ENCODE measurements around the gene TRIM9.

The TRIM9 gene

DNA sequence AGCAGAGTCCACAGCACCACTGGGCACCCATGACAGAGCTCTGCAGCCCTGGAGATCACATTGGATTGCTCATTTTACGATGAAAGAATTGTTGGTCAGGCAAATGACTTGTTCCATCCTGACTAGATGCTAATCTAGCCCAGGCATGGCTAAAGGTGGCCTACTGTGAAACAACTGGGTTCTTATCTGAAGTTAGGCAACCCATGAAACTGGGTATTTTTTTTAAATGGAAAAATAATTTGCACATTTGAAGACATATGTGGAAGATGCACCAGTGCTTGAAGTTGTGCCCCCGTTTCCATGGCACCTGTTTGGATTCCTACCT, 158.9 kb downstream of the TRIM9 start:
- no peak for DNase-seq (ENCODE audit: low read depth in 3 of 3)

DNA sequence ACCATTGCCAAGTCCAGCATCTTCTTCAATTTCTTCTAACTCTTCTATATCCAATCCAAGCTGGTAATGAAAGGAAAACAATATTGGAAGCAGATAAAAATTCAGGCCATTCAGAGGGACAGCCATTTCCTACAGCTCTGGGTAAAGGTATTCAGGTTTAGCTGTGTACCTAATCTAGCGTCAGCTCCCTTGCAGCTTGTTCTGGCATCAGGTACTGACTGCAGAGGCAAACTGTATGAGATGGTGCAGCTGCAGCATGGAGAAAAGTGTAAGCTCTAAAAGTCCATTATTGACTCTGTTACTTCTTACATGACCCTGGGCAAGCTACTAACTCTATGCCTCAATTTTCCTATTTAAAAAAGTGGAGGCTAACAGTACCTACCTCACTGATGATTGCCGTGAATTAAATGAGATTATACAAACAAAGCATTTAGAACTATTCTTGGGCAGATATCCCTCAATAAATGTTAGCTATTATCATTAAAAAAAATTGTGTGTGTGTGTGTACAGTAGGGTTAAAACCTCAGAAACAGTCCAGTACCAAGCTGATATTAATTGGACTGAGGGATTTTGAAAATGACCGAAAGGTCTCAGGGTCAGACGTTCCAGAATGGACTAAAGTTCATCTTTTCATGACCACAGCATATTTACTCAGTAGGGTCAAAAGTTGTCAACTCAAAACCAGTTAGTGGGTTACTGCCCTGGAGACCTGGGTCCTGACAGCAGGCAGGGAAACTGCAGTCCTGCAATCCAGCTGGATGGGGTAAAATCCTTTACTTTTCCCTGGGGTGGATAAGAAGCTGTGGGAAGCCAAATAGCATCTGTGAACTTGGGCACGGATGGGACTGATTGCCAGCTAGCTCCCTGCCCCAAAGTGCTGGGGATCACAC, 159.5 kb downstream of the TRIM9 start:
- no peak for DNase-seq (ENCODE audit: low read depth in 3 of 3)

DNA sequence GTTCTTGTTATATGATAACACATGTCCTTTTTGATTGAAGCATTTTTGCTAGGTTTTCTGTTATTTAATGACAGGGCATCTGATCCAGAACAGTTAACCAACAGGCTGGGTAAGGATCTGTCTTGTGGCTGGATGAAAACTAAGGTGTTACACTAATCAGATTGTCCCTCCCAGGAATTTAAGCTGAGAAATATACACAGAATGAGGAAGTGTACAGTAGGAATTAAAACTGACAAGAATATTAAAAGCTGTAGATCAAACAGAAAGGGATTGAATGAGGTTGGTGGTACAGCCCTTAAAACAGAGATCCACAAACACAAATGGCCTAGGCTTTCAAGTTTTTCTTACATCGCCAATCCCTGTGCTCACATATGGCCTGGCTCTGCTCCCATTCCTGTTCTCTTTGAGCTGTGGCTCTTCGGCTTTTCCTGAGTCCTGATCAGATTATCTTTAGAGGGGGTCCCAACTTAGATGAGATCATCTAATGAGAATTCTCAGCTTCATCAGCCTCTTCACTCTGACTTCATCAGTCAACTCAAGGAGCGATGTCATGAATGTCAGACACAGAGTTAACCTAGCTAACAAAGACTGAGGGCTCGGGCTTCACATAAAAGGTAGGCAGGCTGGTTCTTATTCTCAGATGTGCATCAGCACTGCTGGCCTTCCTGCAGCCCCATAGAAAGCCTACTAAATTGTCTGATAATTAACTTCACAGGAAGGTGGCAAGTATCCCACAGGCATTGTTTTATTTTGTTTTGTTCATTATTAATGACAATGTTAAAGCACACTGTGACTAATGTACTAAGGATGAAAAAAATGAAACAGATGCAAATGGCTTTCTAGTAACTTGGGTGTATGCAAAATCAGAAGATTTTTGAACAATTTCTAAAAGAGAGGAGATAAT, 162.1 kb downstream of the TRIM9 start:
- DNase-seq (ENCODE audit: low read depth in 3 of 3) = no peak

DNA sequence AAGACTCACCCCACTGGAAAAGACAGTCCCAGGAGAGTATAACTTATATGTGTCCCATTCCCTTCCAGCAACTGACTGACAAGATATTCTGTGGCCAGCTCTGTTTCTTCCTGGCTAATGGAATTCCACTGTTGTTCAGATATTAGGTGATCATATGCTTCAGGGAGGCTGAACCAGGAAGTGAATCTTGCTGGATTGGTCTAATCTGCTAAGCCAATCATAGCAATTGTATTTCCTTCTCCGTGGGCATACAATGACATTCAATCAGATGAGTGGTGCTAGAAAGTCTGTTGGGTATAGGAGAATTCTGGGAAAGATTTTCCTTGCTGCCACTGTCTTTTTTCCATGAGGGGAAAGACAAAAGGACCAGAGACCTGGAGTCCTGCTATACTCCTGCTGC, 162.7 kb downstream of the TRIM9 start:
- no peak for DNase-seq (ENCODE audit: low read depth in 3 of 3)

DNA sequence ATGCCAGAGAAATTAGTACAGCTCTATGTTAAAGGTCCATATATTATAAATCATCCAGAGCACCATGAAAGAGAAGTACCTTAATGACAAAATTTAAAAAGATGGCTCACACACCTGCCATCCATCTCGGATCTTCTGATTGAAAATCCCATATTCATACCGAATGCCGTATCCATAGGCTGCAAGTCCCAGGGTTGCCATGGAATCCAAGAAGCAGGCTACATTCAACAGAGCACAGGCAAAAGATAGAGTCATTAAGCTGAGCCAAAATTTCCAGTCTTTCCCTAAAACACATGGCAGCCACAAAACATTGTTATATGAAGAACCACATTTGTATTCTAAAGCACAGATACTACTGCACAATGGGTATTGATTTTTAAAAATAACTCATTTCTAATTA, 163.3 kb downstream of the TRIM9 start:
- no peak for DNase-seq (ENCODE audit: low read depth in 3 of 3)

DNA sequence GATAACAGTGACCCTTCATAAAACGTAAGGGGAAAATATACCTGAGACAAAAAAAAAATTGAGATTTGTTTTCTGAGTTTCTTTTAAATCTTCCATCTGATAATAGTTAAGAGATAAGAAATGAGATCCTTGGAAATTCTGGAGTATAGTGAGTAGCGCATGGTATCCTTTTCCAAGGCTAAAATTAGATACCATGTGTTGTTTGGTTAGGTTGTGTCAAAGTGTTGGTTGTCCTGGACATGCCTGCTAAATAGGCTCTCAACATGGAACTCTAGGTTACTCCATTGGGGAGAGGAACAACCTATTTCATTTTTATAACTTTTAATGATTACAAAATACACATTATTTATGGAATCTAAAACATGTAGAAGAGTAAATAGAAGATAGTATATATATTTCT, 165.4 kb downstream of the TRIM9 start:
- no peak for DNase-seq (ENCODE audit: low read depth in 3 of 3)

DNA sequence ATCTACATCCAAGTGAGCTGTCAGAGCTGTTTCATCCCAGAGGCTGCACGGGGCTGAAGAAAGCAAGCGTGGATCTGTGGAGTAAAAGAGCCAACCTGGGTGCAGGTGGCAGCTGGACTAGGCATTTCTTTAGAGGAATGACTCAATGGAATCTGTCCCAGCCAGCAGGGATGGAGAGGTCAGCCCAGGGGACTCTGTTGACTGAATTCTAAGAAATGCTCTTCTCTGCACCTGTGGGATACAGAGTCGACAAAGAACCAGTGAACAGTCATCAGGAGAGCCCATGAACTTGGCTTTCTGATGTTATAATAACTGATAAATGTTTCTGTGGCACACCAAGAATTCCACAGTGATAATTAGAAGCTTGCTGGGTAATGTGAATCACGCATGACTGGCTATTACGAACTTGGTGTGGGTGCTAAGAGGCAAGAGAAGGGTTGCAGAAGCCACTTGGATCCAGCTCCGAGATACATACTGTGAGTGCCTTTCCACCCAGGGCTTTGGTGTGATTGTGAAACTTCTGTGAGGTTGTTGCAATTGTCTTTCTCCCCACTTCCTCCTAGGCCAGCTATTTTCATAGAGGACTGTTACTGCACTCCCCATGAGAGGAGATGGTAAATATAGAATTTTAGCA, 166.8 kb downstream of the TRIM9 start:
- no peak for DNase-seq (ENCODE audit: low read depth in 3 of 3)

DNA sequence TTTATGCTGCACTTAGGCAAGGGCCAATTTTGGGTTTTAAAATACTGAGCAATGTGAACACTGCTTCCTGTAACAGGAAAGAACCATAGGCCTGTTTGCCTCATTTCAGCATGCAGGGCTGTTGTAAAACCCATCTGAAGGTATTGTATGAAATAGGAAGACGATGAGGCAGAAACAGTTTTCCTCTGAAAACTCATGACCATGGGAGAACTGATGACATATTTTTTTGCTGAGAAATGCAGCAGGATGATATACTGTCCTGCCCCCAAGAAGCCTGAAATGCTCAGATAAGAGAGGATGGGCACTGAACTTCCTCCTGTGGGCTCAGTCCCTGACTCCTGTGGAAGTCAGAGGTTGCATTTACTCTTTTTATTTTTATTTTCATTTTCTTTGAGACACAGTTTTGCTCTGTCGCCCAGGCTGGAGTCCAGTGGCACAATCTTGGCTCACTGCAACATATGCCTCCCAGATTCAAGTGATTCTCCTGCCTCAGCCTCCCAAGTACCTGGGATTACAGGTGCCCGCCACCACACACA, 168.0 kb downstream of the TRIM9 start:
- no peak for DNase-seq (ENCODE audit: low read depth in 3 of 3)
